ENCODE measurements around the gene ANLN.
"Not testable (repeated sequence)": the region's sequence is repeated elsewhere in the genome, so short reads cannot be mapped to it uniquely, and the experiment has no call there.

Gene ANLN

DNA sequence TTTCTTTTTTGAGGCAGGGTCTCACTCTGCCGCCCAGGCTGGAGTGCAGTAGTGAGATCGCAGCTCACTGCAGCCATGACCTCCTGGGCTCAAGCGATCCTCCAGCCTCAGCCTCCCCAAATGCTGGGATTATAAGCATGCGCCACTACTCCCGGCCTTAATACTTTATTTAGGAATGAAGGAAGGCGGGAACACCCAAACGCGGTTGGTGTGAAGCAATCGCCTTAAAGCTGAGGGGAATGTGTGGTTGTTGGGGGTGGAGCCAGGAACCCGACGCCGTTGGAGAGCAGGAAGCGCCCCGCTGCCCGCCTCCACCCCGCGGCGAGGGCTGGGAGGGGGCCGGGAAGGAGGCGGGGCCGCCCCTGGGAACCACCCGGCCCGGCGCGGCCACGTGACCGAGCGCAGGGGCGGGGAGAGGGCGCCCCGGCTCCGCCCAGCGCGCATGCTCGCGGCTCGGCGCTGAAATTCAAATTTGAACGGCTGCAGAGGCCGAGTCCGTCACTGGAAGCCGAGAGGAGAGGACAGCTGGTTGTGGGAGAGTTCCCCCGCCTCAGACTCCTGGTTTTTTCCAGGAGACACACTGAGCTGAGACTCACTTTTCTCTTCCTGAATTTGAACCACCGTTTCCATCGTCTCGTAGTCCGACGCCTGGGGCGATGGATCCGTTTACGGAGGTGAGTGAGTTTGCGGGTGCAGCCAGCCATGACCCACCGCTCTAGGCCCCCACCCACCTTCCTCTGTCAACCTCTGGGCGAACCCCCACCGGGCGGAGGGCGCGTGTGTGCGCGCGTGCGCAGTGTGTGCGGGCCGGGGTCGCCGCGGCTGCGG lies at the start of gene ANLN:
Gene ANLN (plus strand): TSS at position 492 of the 828 bp plus-strand sequence. CDS start 165 bp downstream, at position 657.
- DNase-seq = peak; percentile 95

GRCh38 chr7:36343548-36343947 lies 46.1 kb upstream of the ANLN start:
- no peak for DNase-seq

GRCh38 chr7:36344622-36345021 lies 45.0 kb upstream of the ANLN start:
- DNase-seq = no peak

- no peak for DNase-seq
These were observed 43.3 kb upstream of the ANLN start for GRCh38 chr7:36346260-36346831.

DNA sequence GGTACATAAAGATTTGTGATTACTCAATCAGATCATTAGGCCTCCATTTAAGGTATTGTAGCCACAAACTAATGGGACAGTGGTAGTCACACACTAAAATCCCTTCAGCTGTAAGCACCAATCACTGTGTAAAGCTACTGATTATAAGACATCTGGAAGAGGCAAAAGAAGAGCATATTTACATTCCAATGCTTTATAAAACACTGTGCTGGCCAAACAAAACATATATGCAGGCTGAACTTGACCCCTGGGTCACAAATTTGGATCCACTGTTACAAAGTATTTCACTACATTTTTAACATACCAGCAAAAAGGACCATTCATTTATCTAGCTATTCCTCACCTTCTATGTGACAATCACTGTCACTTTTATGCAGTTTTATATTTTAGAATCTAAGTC lies 41.4 kb upstream of the ANLN start:
- DNase-seq = no peak

DNA sequence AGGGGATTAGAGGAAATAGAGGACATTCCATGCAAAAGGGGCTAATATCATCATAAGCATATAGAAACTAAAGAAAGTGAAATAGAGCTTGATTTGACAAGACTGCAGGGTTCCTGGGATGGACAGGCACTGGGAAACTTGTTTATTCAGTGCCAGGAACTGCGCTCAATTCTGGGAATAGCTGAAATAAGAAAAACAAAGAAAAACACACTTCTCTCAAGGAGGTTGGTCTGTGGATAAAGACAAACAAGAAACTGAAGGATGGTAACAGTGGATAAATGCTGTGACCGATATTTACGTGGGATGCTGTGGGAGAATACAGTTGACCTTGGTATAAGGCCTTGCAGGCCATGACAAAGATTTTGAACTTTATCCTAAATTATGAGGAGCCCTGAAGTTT lies 40.9 kb upstream of the ANLN start:
- DNase-seq = no peak

GRCh38 chr7:36349626-36350025 lies 40.0 kb upstream of the ANLN start:
- DNase-seq = no peak

DNA sequence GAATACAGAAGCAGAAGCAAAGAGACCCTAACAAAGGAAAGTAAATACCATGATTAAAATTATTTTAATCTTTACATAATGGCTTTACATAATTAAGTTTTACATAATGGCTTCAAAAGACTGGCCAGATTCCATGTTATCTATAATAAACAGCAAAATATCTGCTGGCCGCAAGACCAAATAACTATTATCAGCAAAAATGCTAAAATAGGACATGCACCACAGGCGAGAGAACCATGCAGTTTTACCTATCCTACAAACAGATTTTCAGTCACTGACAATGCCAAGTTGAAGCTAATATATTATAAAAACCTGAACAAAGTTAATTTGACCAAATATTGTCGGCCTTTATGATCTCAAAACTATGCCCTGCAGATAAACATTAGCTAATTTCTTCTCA lies 34.2 kb upstream of the ANLN start:
- no peak for DNase-seq

DNA sequence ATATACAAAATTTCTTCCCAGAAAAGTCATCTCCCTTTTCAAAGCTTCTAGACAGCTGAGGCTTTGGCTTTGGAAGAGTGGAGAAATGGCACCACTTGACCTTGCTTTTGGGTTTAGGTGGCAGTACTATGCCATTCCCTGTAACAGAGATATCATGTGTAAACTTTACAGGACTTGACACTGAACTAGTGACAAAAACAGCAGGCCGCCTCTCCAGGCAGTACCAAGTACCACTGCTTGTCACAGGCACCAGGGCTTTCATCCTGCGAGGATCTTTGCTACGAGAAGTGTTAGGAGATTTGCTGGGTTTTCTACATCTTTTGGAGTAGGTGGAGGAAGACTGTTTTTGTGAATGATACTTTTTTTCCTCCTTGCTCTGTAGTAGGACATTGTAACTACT lies 32.6 kb upstream of the ANLN start:
- no peak for DNase-seq

GRCh38 chr7:36358589-36358988 lies 31.1 kb upstream of the ANLN start:
- no peak for DNase-seq

DNA sequence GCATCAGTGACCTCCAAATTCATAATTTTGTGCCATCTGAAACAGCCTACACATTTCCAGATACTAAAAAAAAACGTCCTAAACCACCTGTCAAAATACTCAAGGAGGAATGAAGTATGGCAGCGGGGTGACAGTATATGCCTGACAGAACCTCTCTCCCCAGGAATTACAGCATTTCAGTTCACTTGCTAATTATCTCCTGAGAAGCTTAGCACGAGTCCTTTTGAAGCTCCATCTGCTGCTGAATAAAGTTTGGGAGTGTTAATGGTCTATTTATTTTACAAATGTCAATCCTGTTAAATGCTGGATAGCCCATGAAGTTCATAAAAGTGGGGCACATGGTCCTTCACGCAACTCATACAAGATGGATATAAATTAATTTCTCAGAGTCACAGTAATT lies 29.4 kb upstream of the ANLN start:
- DNase-seq = no peak

GRCh38 chr7:36361227-36361626 lies 28.4 kb upstream of the ANLN start:
- DNase-seq = no peak

DNA sequence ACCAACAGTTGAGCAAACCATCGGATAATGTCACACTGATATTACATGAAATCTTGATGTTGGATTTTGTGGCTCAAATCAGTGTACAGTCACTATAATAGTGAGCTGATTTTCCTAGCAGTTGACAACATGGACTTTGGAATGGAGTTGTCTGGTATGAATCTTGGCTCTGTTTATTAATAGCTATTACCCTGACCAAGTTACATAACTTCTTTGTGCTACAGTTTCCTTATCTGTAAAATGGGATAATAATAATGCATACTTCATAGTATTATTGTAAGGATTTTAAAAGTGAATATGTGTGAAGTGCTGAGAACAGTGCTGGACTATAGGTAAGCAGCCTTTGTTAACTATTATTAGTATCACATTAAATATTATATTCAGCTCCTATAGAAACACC lies 26.1 kb upstream of the ANLN start:
- DNase-seq = no peak

DNA sequence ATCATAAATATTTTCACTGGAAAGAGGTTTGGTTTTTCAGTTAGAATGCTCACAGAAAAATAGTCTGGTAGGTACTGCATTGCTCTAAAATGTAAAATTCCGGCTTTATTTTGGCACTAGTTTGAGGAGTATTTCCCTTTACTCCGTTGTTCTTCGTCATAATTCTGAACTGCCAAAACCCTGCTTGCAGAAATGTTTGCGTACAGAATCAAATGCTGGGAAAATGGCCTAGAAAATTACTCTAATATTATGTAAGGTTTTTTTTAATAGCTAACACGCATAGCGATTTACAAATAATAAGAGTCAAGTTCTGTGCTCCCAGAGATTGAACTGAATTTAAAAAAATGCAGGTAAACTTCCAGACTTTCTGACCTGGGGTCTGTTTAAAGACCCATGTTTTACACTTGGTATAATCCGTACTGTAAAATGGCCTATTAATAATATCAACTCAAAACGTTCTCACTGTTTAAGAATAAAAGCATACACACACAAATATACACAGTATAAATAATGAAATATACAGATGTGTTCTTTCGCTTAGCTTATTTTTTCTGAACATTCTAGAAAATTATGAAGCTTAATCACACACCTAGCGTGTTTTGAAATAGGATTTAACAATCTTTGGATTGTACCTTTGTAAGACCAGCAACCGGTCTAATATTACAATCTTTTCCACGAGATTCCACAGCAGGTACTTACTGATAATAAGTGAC lies 23.5 kb upstream of the ANLN start:
- no peak for DNase-seq

GRCh38 chr7:36366718-36367560 lies 22.7 kb upstream of the ANLN start:
- DNase-seq = peak; percentile 94

DNA sequence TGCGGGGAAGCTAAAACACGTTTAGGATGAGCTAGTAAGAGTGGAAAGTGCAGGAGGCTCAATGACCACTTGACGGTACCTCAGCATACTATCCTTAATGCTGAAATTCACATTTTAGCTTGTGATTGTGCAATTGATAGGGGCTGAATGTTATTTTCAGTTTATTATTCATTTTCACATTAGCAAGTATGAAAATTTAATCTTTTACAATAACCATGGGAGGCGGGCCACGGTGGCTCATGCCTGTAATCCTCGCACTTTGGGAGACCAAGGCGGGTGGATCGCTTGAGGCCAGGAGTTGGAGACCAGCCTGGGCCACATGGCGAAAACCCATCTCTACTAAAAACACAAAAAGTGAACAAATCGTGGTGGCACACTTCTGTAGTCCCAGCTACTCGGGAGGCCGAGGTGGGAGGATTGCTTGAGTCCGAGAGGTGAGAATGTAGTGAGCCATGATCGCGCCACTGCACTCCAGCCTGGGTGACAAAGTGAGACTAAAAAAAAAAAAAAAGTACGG lies 22.0 kb upstream of the ANLN start:
- DNase-seq = no peak

DNA sequence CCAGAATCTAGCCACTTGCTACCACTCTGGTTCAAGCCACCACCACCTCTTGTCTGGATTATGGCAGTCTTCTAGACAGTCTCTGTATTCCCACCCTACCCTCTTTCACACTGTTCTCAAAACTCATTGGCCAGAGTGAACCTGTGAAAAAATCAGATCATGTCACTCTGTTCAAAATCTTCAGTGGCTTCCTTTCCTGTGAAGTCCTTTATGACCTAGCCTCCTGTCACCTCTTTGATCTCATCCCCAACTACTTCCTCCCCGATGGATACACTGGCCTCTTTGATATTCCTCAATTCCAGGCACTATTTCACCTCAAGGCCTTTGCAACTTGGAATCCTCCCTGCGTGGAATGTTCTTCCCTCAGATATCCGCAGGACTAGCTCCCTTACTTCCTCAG lies 21.2 kb upstream of the ANLN start:
- DNase-seq = no peak

GRCh38 chr7:36369171-36369570 lies 20.5 kb upstream of the ANLN start:
- DNase-seq = no peak

GRCh38 chr7:36370046-36370445 lies 19.6 kb upstream of the ANLN start:
- no peak for DNase-seq

DNA sequence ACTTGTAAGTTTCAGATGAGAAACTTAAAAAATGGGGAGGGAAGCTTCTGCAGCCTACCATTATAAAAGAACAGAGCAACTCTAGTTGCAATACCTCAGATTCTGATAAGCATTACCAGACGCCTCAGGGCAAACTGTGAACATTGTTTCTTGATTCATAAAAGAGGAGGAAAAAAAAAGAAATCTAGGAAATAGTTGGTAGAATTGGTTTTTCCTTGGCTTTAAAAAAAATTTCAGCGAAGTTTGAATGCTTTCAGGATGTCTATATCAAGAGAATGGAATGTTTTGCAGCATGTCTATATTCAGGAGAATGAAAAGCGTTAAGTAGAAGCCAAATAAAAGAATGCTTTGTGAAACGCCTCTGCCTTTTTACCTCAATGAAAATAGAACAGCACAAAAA lies 17.5 kb upstream of the ANLN start:
- DNase-seq = no peak

GRCh38 chr7:36378555-36378954 lies 11.1 kb upstream of the ANLN start:
- DNase-seq = not testable (repeated sequence)

DNA sequence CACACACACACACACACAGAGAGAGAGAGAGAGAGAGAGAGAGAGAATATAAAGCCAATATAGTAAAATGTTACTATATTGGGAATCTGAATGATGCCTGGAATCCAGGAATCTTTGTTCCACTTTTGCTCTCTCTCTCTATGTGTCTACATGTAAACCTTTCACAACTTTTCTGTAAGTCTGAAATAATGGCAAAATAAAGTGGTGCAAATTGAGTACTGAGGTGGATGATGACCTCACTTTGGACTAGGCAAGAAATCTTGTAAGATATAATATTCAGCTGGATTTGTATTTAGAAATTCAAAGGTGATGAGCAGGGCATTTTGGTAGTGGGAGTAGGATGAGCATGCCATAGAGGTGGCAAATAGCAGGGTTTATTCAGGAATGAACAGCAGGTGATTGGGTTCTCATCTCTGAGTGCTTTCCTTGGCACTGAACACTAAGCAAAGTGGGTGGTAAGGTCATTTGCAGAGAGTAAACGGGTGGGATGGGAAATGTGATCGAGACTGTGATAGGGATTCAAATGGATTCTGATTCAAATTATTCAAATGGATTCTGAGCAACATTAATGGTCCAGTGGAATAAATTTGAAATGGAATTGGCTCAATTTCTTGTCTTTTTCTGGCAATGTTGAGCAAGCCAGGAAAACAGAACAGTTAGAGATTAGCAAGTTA lies 9.7 kb upstream of the ANLN start:
- DNase-seq = no peak
